Lower leg skin (tissue), 4 donors: ENCODE measurements around the gene VSIR. TPM values are rescaled to one million over a fixed set of nuclear protein-coding genes. Genes with fewer than 3 reads are reported as not detected.

Experiments
- DNase-seq, 2 donors: peaks; one replicate each; pipeline ENCODE4 v3.0.0-alpha.2; 2019; ENCODE audit warnings: low spot score in 2 of 2
- H3K4me3 ChIP-seq: fragments of 200-600 bp; sonication (generic); 2 replicates; pipeline ENCODE4 v1.5.1; 2017; ENCODE audit warnings: mild to moderate bottlenecking, low read depth; ENCODE audit not compliant: poor library complexity, severe bottlenecking
- CTCF ChIP-seq, 3 donors: fragments of 450-650 bp; IDR thresholded peaks; one replicate each; pipeline ENCODE4 v1.5.1; 2016; ENCODE audit warnings: antibody characterized with exemption in 3 of 3, mild to moderate bottlenecking in 3 of 3, moderate library complexity in 2 of 3
- POLR2A ChIP-seq, 2 donors: fragments of 450-650 bp; IDR thresholded peaks; one replicate each; pipeline ENCODE4 v1.6.1; 2016 to 2017; ENCODE audit warnings: antibody characterized with exemption in 2 of 2, mild to moderate bottlenecking in 1 of 2, moderate library complexity in 1 of 2
- WGBS, 2 donors: methylation state at CpG; one replicate each; pipeline ENCODE4 v1.1.5; 2018; 5-methylcytosine and 5-hydroxymethylcytosine counted together
- intact Hi-C: fragments of 100-400 bp; cut with DNase I; formaldehyde crosslinking; loops from one replicate; pipeline ENCODE4 v1.15.0; 2023; ENCODE audit warnings: low total_unique reads
- total RNA-seq, 4 donors: library from RNA; depleted of rRNA; stranded (reverse); fragments of >200 nt; gene quantifications; one replicate each; pipeline ENCODE4 v1.1.0, GENCODE V29; 2016

The VSIR gene
- total RNA-seq, 4 donors from 2014 or later: 14.5 to 56.5 (median 23.2) TPM

- intact Hi-C loops: loop anchor here (10.0 kb wide), 1 partner anchor 53 kb away; the partner anchor contains the start of gene VSIR
- TF ChIP-seq POLR2A (IDR thresholded peaks at IDR 0.05) (no peak), CTCF (IDR thresholded peaks at IDR 0.05) (no peak)
- 93 to 95% methylated on average over 6 of the region's 6 CpGs for WGBS, 2 donors
Observed at GRCh38 chr10:71721313-71721712, 52.0 kb downstream of the VSIR start.

GRCh38 chr10:71720288-71720687 is 53.0 kb downstream of the VSIR start:
- 84 to 92% methylated on average over 4 of the region's 4 CpGs for WGBS, 2 donors
- DNase-seq: no peak
- no peak overlapping the region for H3K4me3 ChIP-seq
- intact Hi-C loops: loop anchor here (10.0 kb wide), 1 partner anchor 55 kb away; the partner anchor contains the start of gene VSIR
- TF ChIP-seq CTCF (IDR thresholded peaks at IDR 0.05) (no peak), POLR2A (IDR thresholded peaks at IDR 0.05) (no peak)

More at GRCh38 chr10:71721313-71721712, 52.0 kb downstream of the VSIR start:
- no peak for DNase-seq
- H3K4me3 ChIP-seq: no peak overlapping the region

GRCh38 chr10:71719464-71720201 is 53.7 kb downstream of the VSIR start, which contains the start of gene C10orf105:
C10orf105 (minus strand) TSS chr10:71719778; CDS start chr10:71716337, 3,441 bp downstream.
- intact Hi-C loops: loop anchor here (10.0 kb wide), 1 partner anchor 55 kb away; the partner anchor contains the start of gene VSIR
- 91 to 96% methylated on average over 14 of the region's 14 CpGs for WGBS, 2 donors
- no peak within 1 kb of the TSS for H3K4me3 ChIP-seq
- DNase-seq: no peak
- TF ChIP-seq POLR2A (IDR thresholded peaks at IDR 0.05) (no peak), CTCF (IDR thresholded peaks at IDR 0.05) (no peak)

GRCh38 chr10:71719042-71719441 is 54.3 kb downstream of the VSIR start:
- intact Hi-C loops: no loop called here

GRCh38 chr10:71718165-71718698 is 55.1 kb downstream of the VSIR start:
- no peak for DNase-seq
- WGBS, 2 donors: 69 to 82% methylated on average over 9 to 10 of the region's 10 CpGs
- intact Hi-C loops: no loop called here
- TF ChIP-seq POLR2A (IDR thresholded peaks at IDR 0.05): no peak
- TF ChIP-seq CTCF (IDR thresholded peaks at IDR 0.05): no peak
- no peak overlapping the region for H3K4me3 ChIP-seq

More at GRCh38 chr10:71719042-71719441, 54.3 kb downstream of the VSIR start:
- no peak overlapping the region for H3K4me3 ChIP-seq
- DNase-seq: peak in 1 of 2 donors; percentile 58
- TF ChIP-seq POLR2A (IDR thresholded peaks at IDR 0.05): no peak
- TF ChIP-seq CTCF (IDR thresholded peaks at IDR 0.05): no peak
- 62 to 68% methylated on average over 6 to 7 of the region's 7 CpGs for WGBS, 2 donors
